B cell (primary cell): ENCODE results near the gene WDR54. TPM values are rescaled to one million over a fixed set of nuclear protein-coding genes. Genes with fewer than 3 reads are reported as not detected.
"Not testable (repeated sequence)": the region's sequence is repeated elsewhere in the genome, so short reads cannot be mapped to it uniquely, and the experiment has no call there.

Source experiments
- ATAC-seq: fragments of 200-7000 bp; cut with Tn5 transposase; one replicate; pipeline ENCODE4 v1.10.0; 2021; ENCODE audit warnings: low read depth, mild to moderate bottlenecking, moderate number of reproducible peaks, moderate library complexity
- CTCF ChIA-PET: fragments of 350-600 bp; sonication (Branson Sonifier 250); formaldehyde crosslinking; loops from one replicate; lab custom pipeline; 2021; ENCODE audit warnings: antibody characterized with exemption, inconsistent platforms; lab: Charles Lee
- POLR2A ChIA-PET: fragments of 350-600 bp; sonication (Branson Sonifier 250); formaldehyde crosslinking; loops from one replicate; lab custom pipeline; 2021; ENCODE audit warnings: antibody characterized with exemption; lab: Charles Lee
- DNase-seq: peaks from one replicate; pipeline ENCODE4 v3.0.0; 2013
- H2AFZ ChIP-seq: 2 replicates; pipeline ENCODE4 v1.6.1; 2012; ENCODE audit warnings: mild to moderate bottlenecking, low read depth, low read length; ENCODE audit not compliant: insufficient read depth, poor library complexity, severe bottlenecking
- H3K27ac ChIP-seq, 2 donors: 1 replicate in 1 of 2; 2 replicates in 1 of 2; pipeline ENCODE4 v1.5.1; 2012 to 2013; ENCODE audit warnings: low read length in 2 of 2, mild to moderate bottlenecking in 2 of 2, moderate library complexity in 1 of 2
- H3K27me3 ChIP-seq, 4 experiments: fragments of 200-600 bp in 1 of 4; sonication (generic) in 1 of 4; replicated peaks in 1 of 4; 1 replicate in 2 of 4; 2 replicates in 2 of 4; pipeline versions ENCODE4 v1.6.1 to v1.7.0; 2013 to 2016; ENCODE audit warnings: low read length in 3 of 4, mild to moderate bottlenecking in 2 of 4, mixed read lengths in 1 of 4, moderate library complexity in 1 of 4; ENCODE audit not compliant: insufficient read depth in 4 of 4, control insufficient read depth in 3 of 4; ENCODE audit errors: control extremely low read depth in 1 of 4
- H3K36me3 ChIP-seq, 2 experiments: replicated peaks in 1 of 2; 1 replicate in 1 of 2; 2 replicates in 1 of 2; pipeline versions ENCODE4 v1.6.1 to v1.7.1; 2013; ENCODE audit warnings: low read length in 1 of 2; ENCODE audit not compliant: insufficient read depth in 2 of 2, control insufficient read depth in 1 of 2; ENCODE audit errors: control extremely low read depth in 1 of 2, extremely low read depth in 1 of 2
- H3K4me1 ChIP-seq, 2 donors: fragments of 200-600 bp in 1 of 2; sonication (generic) in 1 of 2; 1 replicate in 1 of 2; 2 replicates in 1 of 2; pipeline versions ENCODE4 v1.5.1 to v1.6.1; 2013 to 2017; ENCODE audit warnings: low read length in 2 of 2; ENCODE audit not compliant: control insufficient read depth in 2 of 2, insufficient read depth in 2 of 2
- H3K4me2 ChIP-seq: replicated peaks from 2 replicates; pipeline ENCODE3; 2012; ENCODE audit warnings: mild to moderate bottlenecking, low read depth, low read length; ENCODE audit not compliant: poor library complexity, severe bottlenecking
- H3K4me3 ChIP-seq, 5 experiments: fragments of 200-600 bp in 1 of 5; sonication (generic) in 1 of 5; 1 replicate in 3 of 5; 2 replicates in 2 of 5; pipeline versions ENCODE4 v1.5.1 to v1.7.0; 2011 to 2016; ENCODE audit warnings: low read length in 4 of 5, mild to moderate bottlenecking in 4 of 5, low read depth in 2 of 5, control low read depth in 1 of 5, moderate library complexity in 1 of 5; ENCODE audit not compliant: insufficient read depth in 1 of 5; ENCODE audit errors: control extremely low read depth in 1 of 5, extremely low read depth in 1 of 5
- H3K79me2 ChIP-seq: fragments of 200-600 bp; sonication (generic); one replicate; pipeline ENCODE4 v1.6.0; 2016; ENCODE audit warnings: low read length; ENCODE audit not compliant: control insufficient read depth, insufficient read depth
- H3K9ac ChIP-seq: fragments of 200-600 bp; sonication (generic); 2 replicates; pipeline ENCODE4 v1.6.1; 2017; ENCODE audit warnings: mild to moderate bottlenecking, low read length, moderate library complexity
- H3K9me3 ChIP-seq, 3 donors: one replicate each; pipeline versions ENCODE4 v1.6.1 to v1.7.1; 2013; ENCODE audit warnings: low read length in 2 of 3; ENCODE audit not compliant: control insufficient read depth in 2 of 3, insufficient read depth in 1 of 3; ENCODE audit errors: control extremely low read depth in 1 of 3
- H4K20me1 ChIP-seq: 2 replicates; pipeline ENCODE4 v1.6.0; 2012; ENCODE audit warnings: mild to moderate bottlenecking, low read length; ENCODE audit not compliant: insufficient read depth, control insufficient read depth, poor library complexity, severe bottlenecking
- H3K27ac Mint-ChIP-seq: one replicate; pipeline ENCODE4 v1.8.0; 2021; ENCODE audit warnings: mixed read lengths
- H3K27me3 Mint-ChIP-seq: one replicate; pipeline ENCODE4 v1.8.0; 2021; ENCODE audit warnings: mixed read lengths
- H3K4me1 Mint-ChIP-seq: one replicate; pipeline ENCODE4 v1.8.0; 2021; ENCODE audit warnings: mixed read lengths
- H3K4me3 Mint-ChIP-seq: one replicate; pipeline ENCODE4 v1.8.0; 2021; ENCODE audit warnings: mixed read lengths
- H3K9me3 Mint-ChIP-seq: one replicate; pipeline ENCODE4 v1.8.0; 2022; ENCODE audit warnings: mixed read lengths; ENCODE audit not compliant: insufficient read depth
- EZH2 ChIP-seq: IDR thresholded peaks from 2 replicates; pipeline ENCODE4 v1.6.1; 2012; ENCODE audit warnings: borderline replicate concordance, low read depth, mild to moderate bottlenecking, moderate library complexity, low read length; ENCODE audit not compliant: insufficient read depth, poor library complexity, severe bottlenecking
- WGBS: methylation state at CpG from one replicate; pipeline ENCODE4 v1.1.5; 2013; ENCODE audit warnings: missing lambda C conversion rate; ENCODE audit not compliant: insufficient coverage; 5-methylcytosine and 5-hydroxymethylcytosine counted together
- intact Hi-C: fragments of 100-400 bp; cut with micrococcal nuclease; formaldehyde crosslinking; loops from one replicate; pipeline ENCODE4 v1.10.0; 2022
- polyA plus RNA-seq: library from polyadenylated mRNA; depleted of rRNA; stranded (reverse); fragments of >200 nt; gene quantifications from 2 replicates; pipeline ENCODE4 v1.2.3, GENCODE V29; 2012
- total RNA-seq, 2 donors: library from RNA; stranded (reverse); fragments of 120-200 nt in 1 of 2; gene quantifications; 1 replicate in 1 of 2; 2 replicates in 1 of 2; pipeline versions ENCODE4 v1.2.3 to v1.2.4, GENCODE V29; 2013 to 2022
- TF ChIP-seq, protein P1 (sequence below): fragments of 200-600 bp; IDR thresholded peaks from one replicate; pipeline ENCODE4 v1.8.0; 2022; ENCODE audit warnings: antibody characterized with exemption, mild to moderate bottlenecking

Gene WDR54
- total and polyA plus RNA-seq, 2 donors (not counting 1 experiment from before 2014, with no cell fraction given): 42.2 to 52.8 TPM

GRCh38 chr2:74420006-74420405 lies 1.5 kb upstream of the WDR54 start:
- Mint-ChIP-seq H3K9me3 (no peaks in the 10 kb centered on the region), H3K4me1 (peaks cover 51% of the 10 kb centered on the region), H3K27me3 (no peaks in the 10 kb centered on the region), H3K27ac (peak overlapping the region; percentile 83), H3K4me3 (peak overlapping the region; percentile 76)
- peak overlapping the region; percentile 59 for H3K4me2 ChIP-seq
- DNase-seq (no peak), ATAC-seq (no peak)
- H3K36me3 ChIP-seq: peaks cover 0 to 8% of the 10 kb centered on the region in 2 experiments
- ChIA-PET POLR2A (interaction anchor here (2.0 kb wide), 1 partner anchor 38 kb away, joined by 19 read pairs; the partner anchor contains the start of gene WBP1), CTCF (interaction anchor here (1.2 kb wide), 1 partner anchor 20 kb away, joined by 3 read pairs; no protein-coding TSS in a partner anchor)
- H3K27ac ChIP-seq: peak overlapping the region in 1 of 2 donors; percentile 61
- no peaks in the 10 kb centered on the region for H3K9me3 ChIP-seq
- H3K4me3 ChIP-seq: peak overlapping the region in 1 of 5 experiments; percentile 18
- TF ChIP-seq, protein P1, sequence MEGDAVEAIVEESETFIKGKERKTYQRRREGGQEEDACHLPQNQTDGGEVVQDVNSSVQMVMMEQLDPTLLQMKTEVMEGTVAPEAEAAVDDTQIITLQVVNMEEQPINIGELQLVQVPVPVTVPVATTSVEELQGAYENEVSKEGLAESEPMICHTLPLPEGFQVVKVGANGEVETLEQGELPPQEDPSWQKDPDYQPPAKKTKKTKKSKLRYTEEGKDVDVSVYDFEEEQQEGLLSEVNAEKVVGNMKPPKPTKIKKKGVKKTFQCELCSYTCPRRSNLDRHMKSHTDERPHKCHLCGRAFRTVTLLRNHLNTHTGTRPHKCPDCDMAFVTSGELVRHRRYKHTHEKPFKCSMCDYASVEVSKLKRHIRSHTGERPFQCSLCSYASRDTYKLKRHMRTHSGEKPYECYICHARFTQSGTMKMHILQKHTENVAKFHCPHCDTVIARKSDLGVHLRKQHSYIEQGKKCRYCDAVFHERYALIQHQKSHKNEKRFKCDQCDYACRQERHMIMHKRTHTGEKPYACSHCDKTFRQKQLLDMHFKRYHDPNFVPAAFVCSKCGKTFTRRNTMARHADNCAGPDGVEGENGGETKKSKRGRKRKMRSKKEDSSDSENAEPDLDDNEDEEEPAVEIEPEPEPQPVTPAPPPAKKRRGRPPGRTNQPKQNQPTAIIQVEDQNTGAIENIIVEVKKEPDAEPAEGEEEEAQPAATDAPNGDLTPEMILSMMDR: no peak
- TF ChIP-seq EZH2: no peak
- peaks cover 33 to 54% of the 10 kb centered on the region in 2 donors for H3K4me1 ChIP-seq
- no CpG with 5 or more reads among the region's 2 CpGs for WGBS
- no peaks in the 10 kb centered on the region for H3K27me3 ChIP-seq
- H4K20me1 ChIP-seq: no peaks in the 10 kb centered on the region
- no peak overlapping the region for H2AFZ ChIP-seq
- no peak overlapping the region for H3K9ac ChIP-seq
- H3K79me2 ChIP-seq: peaks cover 4% of the 10 kb centered on the region
- intact Hi-C loops: loop anchor here (2.0 kb wide), 2 partner anchors 63 to 221 kb away; partner anchors contain the start of genes CCDC142, MTHFD2 and TTC31

DNA sequence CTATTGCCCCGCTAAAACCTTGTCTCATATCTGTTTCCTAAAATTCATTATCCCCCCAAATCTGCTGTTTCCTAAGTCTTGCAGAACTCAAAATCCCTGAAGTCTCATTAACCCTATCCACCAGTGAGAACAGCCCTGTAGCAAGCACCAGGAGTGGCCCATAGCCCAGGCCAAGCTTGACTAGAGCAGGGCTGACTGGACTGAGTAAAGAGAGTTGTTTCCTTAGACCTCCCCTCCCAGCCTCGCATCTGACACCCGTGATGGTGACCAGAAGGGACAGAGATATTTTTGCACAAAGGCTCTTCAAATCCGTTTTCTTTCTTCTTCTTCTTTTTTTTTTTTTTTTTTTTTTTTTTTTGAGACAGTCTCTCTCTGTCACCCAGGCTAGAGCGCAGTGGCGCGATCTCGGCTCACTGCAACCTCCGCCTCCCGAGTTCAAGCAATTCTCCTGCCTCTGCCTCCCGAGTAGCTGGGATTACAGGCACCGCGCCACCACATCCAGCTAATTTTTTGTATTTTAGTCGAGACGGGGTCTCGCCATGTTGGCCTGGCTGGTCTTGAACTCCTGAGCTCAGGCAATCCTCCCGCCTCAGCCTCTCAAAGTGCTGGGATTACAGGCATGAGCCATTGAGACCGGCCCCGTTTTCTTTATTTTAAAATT lies 957 bp upstream of the WDR54 start:
- Mint-ChIP-seq H3K4me3 (peak overlapping the region; percentile 98), H3K4me1 (peaks cover 49% of the 10 kb centered on the region), H3K27ac (peak overlapping the region; percentile 99)
- not testable (repeated sequence) for H3K27me3 ChIP-seq, H3K27me3 Mint-ChIP-seq, H3K9me3 ChIP-seq, ATAC-seq, H3K9me3 Mint-ChIP-seq, DNase-seq, H4K20me1 ChIP-seq, H3K79me2 ChIP-seq
- Histone ChIP-seq H2AFZ (peak overlapping the region; percentile 71), H3K4me2 (peak overlapping the region; percentile 86), H3K27ac (peak overlapping the region; percentile 94), H3K36me3 (peaks cover 0 to 11% of the 10 kb centered on the region in 2 experiments), H3K4me3 (peak overlapping the region in 4 of 5 experiments; percentile 77 to 98 (median 93)), H3K4me1 (peaks cover 32 to 48% of the 10 kb centered on the region in 2 donors), H3K9ac (peak overlapping the region; percentile 84)
- WGBS: 88% methylated on average over 14 of the region's 19 CpGs
- POLR2A ChIA-PET: interaction anchor here (0.8 to 2.0 kb wide), 5 partner anchors 10 to 242 kb away, joined by 3 to 19 read pairs (median 4); partner anchors contain the start of genes MOB1A and WBP1
- CTCF ChIA-PET: interaction anchor here (0.7 to 2.1 kb wide), 7 partner anchors 19 to 598 kb away, joined by 3 to 10 read pairs (median 4); partner anchors contain the start of genes INO80B and WBP1
- intact Hi-C loops: loop anchor here (1.0 to 2.0 kb wide), 7 partner anchors 20 to 222 kb away; partner anchors contain the start of genes AUP1, CCDC142, HTRA2 and MTHFD2
